GM19328 (cell line): ENCODE data around the gene ROMO1.
"Not testable (repeated sequence)": the region's sequence is repeated elsewhere in the genome, so short reads cannot be mapped to it uniquely, and the experiment has no call there.

Experiments used
- ATAC-seq: cut with Tn5 transposase; IDR thresholded peaks from one replicate; pipeline ENCODE4 v1.9.1; 2021; ENCODE audit warnings: mild to moderate bottlenecking, moderate library complexity; ENCODE audit not compliant: unreplicated experiment

The ROMO1 gene

GRCh38 chr20:35709259-35709658 lies 10.1 kb downstream of the ROMO1 start:
- ATAC-seq, result no peak

GRCh38 chr20:35710039-35710438 lies 10.8 kb downstream of the ROMO1 start:
- no peak for ATAC-seq

- ATAC-seq, result no peak
Observed at GRCh38 chr20:35710884-35711587, 11.8 kb downstream of the ROMO1 start.

GRCh38 chr20:35711588-35712209 lies 12.5 kb downstream of the ROMO1 start:
- ATAC-seq, result no peak

GRCh38 chr20:35713120-35713519 lies 13.9 kb downstream of the ROMO1 start:
- ATAC-seq, result not testable (repeated sequence)

GRCh38 chr20:35714127-35714526 lies 14.9 kb downstream of the ROMO1 start:
- no peak for ATAC-seq

- ATAC-seq, result no peak
Observed at GRCh38 chr20:35715652-35716051, 16.4 kb downstream of the ROMO1 start.

- ATAC-seq, result no peak
Observed at GRCh38 chr20:35716330-35716729, 17.1 kb downstream of the ROMO1 start.

- ATAC-seq, result not testable (repeated sequence)
Observed at GRCh38 chr20:35718321-35718720, 19.1 kb downstream of the ROMO1 start.

GRCh38 chr20:35718972-35719635 lies 19.9 kb downstream of the ROMO1 start:
- ATAC-seq, result no peak

- ATAC-seq, result no peak
Observed at GRCh38 chr20:35719717-35720116, 20.5 kb downstream of the ROMO1 start.

- ATAC-seq, result no peak
Observed at GRCh38 chr20:35720165-35721123, 21.2 kb downstream of the ROMO1 start.

- ATAC-seq, result no peak
Observed at GRCh38 chr20:35721219-35721618, 22.0 kb downstream of the ROMO1 start.

- ATAC-seq, result no peak
Observed at GRCh38 chr20:35721621-35722020, 22.4 kb downstream of the ROMO1 start.

- not testable (repeated sequence) for ATAC-seq
Observed at GRCh38 chr20:35723275-35723639, 24.1 kb downstream of the ROMO1 start.

- not testable (repeated sequence) for ATAC-seq
Observed at GRCh38 chr20:35723652-35724320, 24.6 kb downstream of the ROMO1 start.

- no peak for ATAC-seq
Observed at GRCh38 chr20:35724321-35725230, 25.4 kb downstream of the ROMO1 start.

GRCh38 chr20:35726842-35727711 lies 27.9 kb downstream of the ROMO1 start:
- no peak for ATAC-seq
